Adipocyte (in vitro differentiated cells): Measurements from ENCODE around the gene UNC5A.

Experiments
- DNase-seq: peaks from one replicate; pipeline ENCODE4 v3.0.0-alpha.2; 2015; ENCODE audit warnings: low read depth
- H3K27me3 ChIP-seq: replicated peaks from 2 replicates; pipeline ENCODE4 v1.7.0; 2013; ENCODE audit warnings: mild to moderate bottlenecking, low read length, moderate library complexity; ENCODE audit not compliant: control insufficient read depth, insufficient read depth
- H3K36me3 ChIP-seq: 2 replicates; pipeline ENCODE4 v1.7.0; 2013; ENCODE audit warnings: low read length, mild to moderate bottlenecking, moderate library complexity; ENCODE audit not compliant: control insufficient read depth, insufficient read depth, severe bottlenecking
- H3K4me1 ChIP-seq: 2 replicates; pipeline ENCODE4 v1.7.0; 2013; ENCODE audit warnings: mild to moderate bottlenecking, low read length, moderate library complexity; ENCODE audit not compliant: control insufficient read depth, insufficient read depth
- H3K4me3 ChIP-seq: 2 replicates; pipeline ENCODE4 v1.7.0; 2013; ENCODE audit warnings: mild to moderate bottlenecking, low read length, moderate library complexity
- H3K9ac ChIP-seq: 2 replicates; pipeline ENCODE4 v1.7.0; 2013; ENCODE audit warnings: mild to moderate bottlenecking, low read length, moderate library complexity
- H3K9me3 ChIP-seq: 2 replicates; pipeline ENCODE4 v1.7.0; 2013; ENCODE audit warnings: mild to moderate bottlenecking, low read length, moderate library complexity; ENCODE audit not compliant: control insufficient read depth

Gene UNC5A

GRCh38 chr5:176843673-176844072, 33.3 kb downstream of the UNC5A start:
- Histone ChIP-seq H3K27me3 (peaks cover 45% of the 10 kb centered on the region), H3K4me3 (no peak overlapping the region), H3K9me3 (peaks cover 5% of the 10 kb centered on the region), H3K4me1 (no peaks in the 10 kb centered on the region), H3K9ac (no peak overlapping the region), H3K36me3 (no peaks in the 10 kb centered on the region)
- no peak for DNase-seq

- H3K36me3 ChIP-seq: no peaks in the 10 kb centered on the region
- H3K9ac ChIP-seq: no peak overlapping the region
- peaks cover 5% of the 10 kb centered on the region for H3K9me3 ChIP-seq
- DNase-seq: no peak
- peaks cover 43% of the 10 kb centered on the region for H3K27me3 ChIP-seq
- no peaks in the 10 kb centered on the region for H3K4me1 ChIP-seq
- no peak overlapping the region for H3K4me3 ChIP-seq
Measured at GRCh38 chr5:176844281-176844680, 33.9 kb downstream of the UNC5A start.

GRCh38 chr5:176844706-176845391, 34.5 kb downstream of the UNC5A start:
- no peaks in the 10 kb centered on the region for H3K36me3 ChIP-seq
- no peaks in the 10 kb centered on the region for H3K4me1 ChIP-seq
- no peak overlapping the region for H3K4me3 ChIP-seq
- H3K9ac ChIP-seq: no peak overlapping the region
- peaks cover 45% of the 10 kb centered on the region for H3K27me3 ChIP-seq
- DNase-seq: no peak
- H3K9me3 ChIP-seq: peaks cover 5% of the 10 kb centered on the region

GRCh38 chr5:176845392-176845713, 35.0 kb downstream of the UNC5A start:
- H3K9ac ChIP-seq: no peak overlapping the region
- peaks cover 48% of the 10 kb centered on the region for H3K27me3 ChIP-seq
- H3K4me1 ChIP-seq: no peaks in the 10 kb centered on the region
- DNase-seq: no peak
- no peak overlapping the region for H3K4me3 ChIP-seq
- H3K36me3 ChIP-seq: no peaks in the 10 kb centered on the region
- peaks cover 5% of the 10 kb centered on the region for H3K9me3 ChIP-seq

GRCh38 chr5:176846335-176847140, 36.2 kb downstream of the UNC5A start:
- no peak overlapping the region for H3K9ac ChIP-seq
- H3K36me3 ChIP-seq: no peaks in the 10 kb centered on the region
- peaks cover 51% of the 10 kb centered on the region for H3K27me3 ChIP-seq
- H3K9me3 ChIP-seq: peaks cover 5% of the 10 kb centered on the region
- no peaks in the 10 kb centered on the region for H3K4me1 ChIP-seq
- DNase-seq: no peak
- no peak overlapping the region for H3K4me3 ChIP-seq

- H3K9ac ChIP-seq: no peak overlapping the region
- no peaks in the 10 kb centered on the region for H3K36me3 ChIP-seq
- no peak overlapping the region for H3K4me3 ChIP-seq
- H3K4me1 ChIP-seq: no peaks in the 10 kb centered on the region
- H3K27me3 ChIP-seq: peaks cover 53% of the 10 kb centered on the region
- no peak for DNase-seq
- peaks cover 5% of the 10 kb centered on the region for H3K9me3 ChIP-seq
Measured at GRCh38 chr5:176847148-176847547, 36.8 kb downstream of the UNC5A start.

GRCh38 chr5:176847726-176848290, 37.4 kb downstream of the UNC5A start:
- H3K4me3 ChIP-seq: no peak overlapping the region
- no peak for DNase-seq
- H3K9me3 ChIP-seq: peaks cover 5% of the 10 kb centered on the region
- H3K4me1 ChIP-seq: no peaks in the 10 kb centered on the region
- H3K9ac ChIP-seq: no peak overlapping the region
- peaks cover 55% of the 10 kb centered on the region for H3K27me3 ChIP-seq
- no peaks in the 10 kb centered on the region for H3K36me3 ChIP-seq

GRCh38 chr5:176848651-176849050, 38.3 kb downstream of the UNC5A start:
- no peaks in the 10 kb centered on the region for H3K36me3 ChIP-seq
- no peaks in the 10 kb centered on the region for H3K4me1 ChIP-seq
- H3K4me3 ChIP-seq: no peak overlapping the region
- H3K27me3 ChIP-seq: peaks cover 59% of the 10 kb centered on the region
- no peak for DNase-seq
- no peak overlapping the region for H3K9ac ChIP-seq
- H3K9me3 ChIP-seq: peaks cover 5% of the 10 kb centered on the region

GRCh38 chr5:176849611-176850227, 39.4 kb downstream of the UNC5A start:
- Histone ChIP-seq H3K27me3 (peaks cover 70% of the 10 kb centered on the region), H3K4me1 (no peaks in the 10 kb centered on the region), H3K36me3 (no peaks in the 10 kb centered on the region), H3K9ac (no peak overlapping the region), H3K9me3 (peaks cover 5% of the 10 kb centered on the region), H3K4me3 (no peak overlapping the region)
- no peak for DNase-seq

GRCh38 chr5:176850371-176851245, 40.2 kb downstream of the UNC5A start:
- H3K9ac ChIP-seq: no peak overlapping the region
- H3K4me1 ChIP-seq: no peaks in the 10 kb centered on the region
- no peaks in the 10 kb centered on the region for H3K36me3 ChIP-seq
- H3K9me3 ChIP-seq: peaks cover 3% of the 10 kb centered on the region
- H3K4me3 ChIP-seq: no peak overlapping the region
- peaks cover 72% of the 10 kb centered on the region for H3K27me3 ChIP-seq
- no peak for DNase-seq
